Fibroblast of pulmonary artery (primary cell): ENCODE data around the gene C1QA.

ENCODE experiments used
- DNase-seq: peaks from one replicate; pipeline ENCODE4 v3.0.0-alpha.2; 2010; ENCODE audit warnings: low read depth
- H3K4me3 ChIP-seq: replicated peaks from 2 replicates; pipeline ENCODE4 v1.5.1; 2011; ENCODE audit warnings: low read depth, mild to moderate bottlenecking, control low read depth, low read length, moderate library complexity
- TF ChIP-seq, protein P1 (sequence below): IDR thresholded peaks from 2 replicates; pipeline ENCODE4 v1.5.1; 2011; ENCODE audit warnings: mild to moderate bottlenecking, control low read depth, low read length, inconsistent platforms; ENCODE audit errors: missing control alignments

Gene C1QA

DNA sequence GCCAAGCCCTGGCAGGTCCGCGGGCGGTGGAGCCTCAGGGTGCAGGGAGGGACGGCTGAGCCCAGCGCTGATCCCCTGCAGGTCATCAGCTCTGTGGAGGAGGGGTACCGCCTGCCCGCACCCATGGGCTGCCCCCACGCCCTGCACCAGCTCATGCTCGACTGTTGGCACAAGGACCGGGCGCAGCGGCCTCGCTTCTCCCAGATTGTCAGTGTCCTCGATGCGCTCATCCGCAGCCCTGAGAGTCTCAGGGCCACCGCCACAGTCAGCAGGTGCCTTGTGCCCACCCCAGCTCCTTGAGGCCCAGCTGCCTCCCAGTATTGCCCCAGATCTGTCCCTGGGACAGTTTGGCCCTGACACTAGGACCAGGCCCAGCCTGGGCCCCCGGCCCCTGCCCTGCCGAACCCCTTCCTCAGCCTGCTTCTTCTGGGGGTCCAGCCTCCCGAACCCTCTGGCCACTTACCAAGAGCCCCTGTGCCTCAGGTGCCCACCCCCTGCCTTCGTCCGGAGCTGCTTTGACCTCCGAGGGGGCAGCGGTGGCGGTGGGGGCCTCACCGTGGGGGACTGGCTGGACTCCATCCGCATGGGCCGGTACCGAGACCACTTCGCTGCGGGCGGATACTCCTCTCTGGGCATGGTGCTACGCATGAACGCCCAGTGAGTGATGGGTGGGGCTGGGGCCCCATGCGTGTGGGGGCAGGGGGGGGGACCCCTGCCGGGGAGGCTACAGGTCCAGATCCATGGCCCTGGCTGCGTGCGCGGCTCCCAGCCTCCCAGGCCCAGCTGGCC, 35.4 kb upstream of the C1QA start:
- no peak for DNase-seq
- TF ChIP-seq, protein P1, sequence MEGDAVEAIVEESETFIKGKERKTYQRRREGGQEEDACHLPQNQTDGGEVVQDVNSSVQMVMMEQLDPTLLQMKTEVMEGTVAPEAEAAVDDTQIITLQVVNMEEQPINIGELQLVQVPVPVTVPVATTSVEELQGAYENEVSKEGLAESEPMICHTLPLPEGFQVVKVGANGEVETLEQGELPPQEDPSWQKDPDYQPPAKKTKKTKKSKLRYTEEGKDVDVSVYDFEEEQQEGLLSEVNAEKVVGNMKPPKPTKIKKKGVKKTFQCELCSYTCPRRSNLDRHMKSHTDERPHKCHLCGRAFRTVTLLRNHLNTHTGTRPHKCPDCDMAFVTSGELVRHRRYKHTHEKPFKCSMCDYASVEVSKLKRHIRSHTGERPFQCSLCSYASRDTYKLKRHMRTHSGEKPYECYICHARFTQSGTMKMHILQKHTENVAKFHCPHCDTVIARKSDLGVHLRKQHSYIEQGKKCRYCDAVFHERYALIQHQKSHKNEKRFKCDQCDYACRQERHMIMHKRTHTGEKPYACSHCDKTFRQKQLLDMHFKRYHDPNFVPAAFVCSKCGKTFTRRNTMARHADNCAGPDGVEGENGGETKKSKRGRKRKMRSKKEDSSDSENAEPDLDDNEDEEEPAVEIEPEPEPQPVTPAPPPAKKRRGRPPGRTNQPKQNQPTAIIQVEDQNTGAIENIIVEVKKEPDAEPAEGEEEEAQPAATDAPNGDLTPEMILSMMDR: no peak
- no peak overlapping the region for H3K4me3 ChIP-seq

DNA sequence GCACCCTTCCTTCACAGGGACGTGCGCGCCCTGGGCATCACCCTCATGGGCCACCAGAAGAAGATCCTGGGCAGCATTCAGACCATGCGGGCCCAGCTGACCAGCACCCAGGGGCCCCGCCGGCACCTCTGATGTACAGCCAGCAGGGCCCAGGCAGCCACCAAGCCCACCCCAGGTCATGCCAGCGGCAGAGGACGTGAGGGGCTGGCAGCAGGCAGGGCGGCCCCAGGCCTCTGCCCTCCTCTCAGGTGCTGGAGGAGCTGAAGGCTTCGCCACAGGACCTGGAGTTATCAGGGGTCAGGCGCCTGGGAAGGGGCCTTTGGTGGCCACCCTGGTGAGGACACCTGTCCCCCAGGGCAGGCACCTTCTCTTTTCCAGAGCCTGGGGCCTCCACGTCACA, 34.8 kb upstream of the C1QA start:
- DNase-seq: no peak
- TF ChIP-seq, protein P1: no peak
- no peak overlapping the region for H3K4me3 ChIP-seq

DNA sequence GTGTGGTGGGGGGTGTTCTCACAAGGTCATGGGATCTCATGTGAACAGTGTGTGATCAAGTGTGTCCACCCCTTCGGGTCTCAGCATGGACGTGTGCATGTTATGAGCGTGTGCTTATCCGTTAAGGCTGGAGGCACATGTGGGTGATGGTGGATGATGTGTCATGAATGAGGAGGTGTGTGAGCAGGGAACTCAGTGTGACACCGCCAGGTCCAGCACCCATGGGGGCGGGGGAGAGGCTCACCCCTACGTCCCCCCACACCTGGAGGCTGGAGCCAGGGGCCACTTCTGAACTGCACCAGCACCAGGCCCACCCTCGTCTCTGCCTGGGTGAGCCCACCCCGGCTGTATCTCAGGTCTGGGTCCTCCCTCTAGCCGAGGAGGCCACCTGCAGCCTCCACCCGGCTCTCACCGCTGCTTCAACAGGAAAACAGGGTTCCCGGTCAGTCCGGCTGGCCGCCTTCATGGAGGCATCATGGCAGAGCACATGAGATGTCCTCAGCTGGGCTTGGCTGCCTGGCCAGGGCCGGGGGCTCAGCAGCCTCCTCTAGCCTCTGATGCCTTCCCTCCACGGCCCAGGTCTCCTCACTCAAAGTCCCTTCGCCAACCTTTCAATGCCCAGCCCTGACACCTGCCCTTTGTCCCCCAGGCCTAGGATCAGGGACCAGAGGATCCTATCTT, 34.2 kb upstream of the C1QA start:
- no peak overlapping the region for H3K4me3 ChIP-seq
- TF ChIP-seq, protein P1: no peak
- no peak for DNase-seq

DNA sequence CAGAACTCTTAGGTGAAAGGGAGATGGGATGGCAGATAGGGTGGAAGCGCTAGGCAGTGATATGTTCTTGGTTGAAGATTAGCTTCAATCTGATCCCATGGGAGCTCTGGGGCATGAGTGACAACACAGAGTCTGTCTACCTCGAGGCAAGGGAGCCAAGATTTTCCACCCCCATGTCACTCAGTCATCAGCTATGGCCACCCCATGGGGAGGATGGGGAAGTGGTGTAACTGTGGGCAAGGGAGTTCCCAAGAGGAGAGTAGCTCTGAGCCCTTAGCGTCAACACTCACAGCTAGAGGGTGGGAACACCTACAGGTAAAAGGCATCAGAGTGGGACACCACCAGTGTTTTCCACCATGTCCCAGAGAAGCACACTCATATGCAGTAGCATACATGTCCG, 30.3 kb upstream of the C1QA start:
- no peak overlapping the region for H3K4me3 ChIP-seq
- no peak for DNase-seq
- TF ChIP-seq, protein P1: no peak

DNA sequence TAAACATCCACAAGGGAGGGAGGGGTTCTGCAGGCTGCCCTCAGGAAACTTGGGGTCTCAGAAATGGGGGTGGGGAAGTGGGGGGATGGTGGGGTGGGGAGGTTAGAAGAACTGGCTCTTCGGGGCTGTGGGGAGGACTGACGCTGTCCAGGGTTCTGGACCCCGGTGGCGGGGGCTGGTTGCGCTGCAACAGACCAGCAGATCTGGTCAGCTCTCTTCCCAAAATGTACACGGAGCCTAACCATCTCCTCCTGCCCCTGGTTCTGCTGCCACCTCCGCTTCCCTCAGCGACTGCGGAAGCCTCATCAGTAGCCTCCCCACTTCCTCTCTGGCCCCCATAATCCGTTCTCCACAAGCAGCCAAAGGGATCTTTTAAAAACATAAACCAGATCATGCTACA, 29.3 kb upstream of the C1QA start:
- TF ChIP-seq, protein P1: no peak
- H3K4me3 ChIP-seq: no peak overlapping the region
- DNase-seq: no peak

DNA sequence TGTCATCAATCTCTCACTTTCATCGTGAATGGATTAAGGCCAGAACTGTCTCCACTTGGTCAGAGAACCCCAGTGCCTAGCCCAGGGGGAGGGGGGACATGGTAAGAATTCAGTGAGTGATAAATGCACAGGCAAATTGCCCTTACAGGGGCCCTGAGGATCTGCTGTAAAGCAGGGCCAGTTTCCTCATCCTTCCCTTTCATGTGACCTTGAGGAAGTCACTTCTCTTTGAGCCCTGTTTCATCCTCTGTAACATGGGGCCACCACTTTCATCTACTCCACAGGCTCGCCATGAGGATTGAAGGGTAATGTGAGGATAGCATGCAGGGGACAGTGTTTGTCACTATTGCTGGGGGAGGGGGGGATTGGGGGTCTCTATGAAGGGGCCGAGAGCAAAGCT, 28.1 kb upstream of the C1QA start:
- TF ChIP-seq, protein P1: no peak
- no peak overlapping the region for H3K4me3 ChIP-seq
- DNase-seq: no peak

DNA sequence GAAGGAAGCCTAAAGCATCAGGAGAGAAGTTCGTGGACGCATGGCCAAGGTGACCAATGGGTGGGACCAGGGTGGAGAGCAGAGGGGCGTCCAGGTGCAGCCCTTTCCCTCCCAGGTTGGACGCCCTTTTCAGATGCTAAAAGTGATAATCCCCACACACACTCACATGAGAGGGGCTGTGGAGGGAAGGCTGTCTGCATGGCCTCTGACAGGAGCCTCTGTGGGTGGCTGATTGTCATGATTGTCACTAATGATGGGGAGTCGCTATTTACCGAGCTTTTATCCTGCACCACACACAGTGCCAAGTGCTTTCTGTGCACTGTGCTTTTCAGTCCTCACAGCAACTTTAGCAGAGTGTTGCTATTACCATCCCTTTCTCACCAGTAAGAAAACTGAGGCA, 27.1 kb upstream of the C1QA start:
- H3K4me3 ChIP-seq: no peak overlapping the region
- TF ChIP-seq, protein P1: no peak
- no peak for DNase-seq
